HG03354 (cell line): Measurements from ENCODE around the gene CD248.
A peak's percentile ranks its signal among the peaks of the same experiment; 100 is the strongest.

Experiments
- ATAC-seq: cut with Tn5 transposase; IDR thresholded peaks from one replicate; pipeline ENCODE4 v1.9.1; 2021; ENCODE audit warnings: mild to moderate bottlenecking; ENCODE audit not compliant: unreplicated experiment, poor library complexity, severe bottlenecking

The CD248 gene

DNA sequence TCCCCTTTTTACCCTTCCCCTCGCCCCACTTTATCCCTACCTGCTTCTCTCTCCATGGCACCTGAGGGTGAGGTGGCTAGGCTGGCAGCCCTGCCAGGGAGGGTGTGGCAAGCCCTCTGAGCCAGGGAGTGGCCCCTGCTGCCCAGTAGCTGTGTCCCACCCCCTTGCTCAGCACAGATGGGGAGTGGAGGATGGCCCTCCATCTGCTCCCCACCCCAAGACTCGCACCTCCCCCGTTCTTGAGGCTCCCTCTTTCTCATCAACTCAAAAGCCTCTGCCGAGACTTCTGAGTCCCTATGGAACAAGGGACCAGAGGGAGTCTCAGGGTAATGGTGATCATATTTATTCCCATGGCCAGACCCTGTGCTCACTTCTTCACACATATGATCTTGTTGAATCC lies 23.5 kb downstream of the CD248 start:
- ATAC-seq = no peak

DNA sequence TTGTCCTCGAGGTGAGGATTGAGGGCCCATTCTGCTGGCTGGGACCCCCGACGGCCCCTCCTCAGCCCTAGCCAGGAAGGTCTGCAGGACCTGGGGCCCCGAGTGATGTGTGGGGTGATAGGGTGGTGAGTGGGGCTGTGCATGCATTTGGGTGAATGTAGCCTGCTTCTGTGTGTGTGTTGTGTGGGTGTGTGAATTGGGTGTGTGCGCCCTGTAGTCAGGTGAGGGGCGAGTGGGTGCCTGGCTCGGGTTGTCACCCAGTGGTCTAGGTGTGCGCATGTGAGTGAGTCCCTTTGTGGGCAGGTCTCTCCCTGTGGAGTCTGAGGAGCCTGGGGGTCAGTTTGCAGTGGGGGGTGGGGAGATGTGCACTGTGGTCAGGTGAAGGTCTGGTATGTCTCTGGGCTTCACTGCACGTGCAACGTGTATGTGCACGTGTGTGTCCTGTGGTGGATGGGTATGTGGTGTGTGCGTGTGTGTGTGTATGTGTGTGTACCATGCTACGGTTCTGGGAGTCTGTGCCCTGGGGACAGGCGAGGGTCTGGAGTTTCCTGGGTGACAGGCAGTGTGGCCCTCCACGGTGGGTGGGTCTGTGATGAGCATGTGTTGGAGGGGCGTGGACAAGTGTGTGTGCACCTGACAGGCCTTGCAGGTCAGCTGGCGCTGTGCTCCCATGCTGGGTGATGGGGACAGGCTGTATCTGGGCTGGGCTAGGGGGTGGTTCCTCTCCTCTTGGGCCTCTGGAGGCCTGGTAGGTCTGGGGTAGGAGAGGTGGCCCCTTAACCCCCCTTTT lies 24.1 kb downstream of the CD248 start:
- ATAC-seq = no peak

DNA sequence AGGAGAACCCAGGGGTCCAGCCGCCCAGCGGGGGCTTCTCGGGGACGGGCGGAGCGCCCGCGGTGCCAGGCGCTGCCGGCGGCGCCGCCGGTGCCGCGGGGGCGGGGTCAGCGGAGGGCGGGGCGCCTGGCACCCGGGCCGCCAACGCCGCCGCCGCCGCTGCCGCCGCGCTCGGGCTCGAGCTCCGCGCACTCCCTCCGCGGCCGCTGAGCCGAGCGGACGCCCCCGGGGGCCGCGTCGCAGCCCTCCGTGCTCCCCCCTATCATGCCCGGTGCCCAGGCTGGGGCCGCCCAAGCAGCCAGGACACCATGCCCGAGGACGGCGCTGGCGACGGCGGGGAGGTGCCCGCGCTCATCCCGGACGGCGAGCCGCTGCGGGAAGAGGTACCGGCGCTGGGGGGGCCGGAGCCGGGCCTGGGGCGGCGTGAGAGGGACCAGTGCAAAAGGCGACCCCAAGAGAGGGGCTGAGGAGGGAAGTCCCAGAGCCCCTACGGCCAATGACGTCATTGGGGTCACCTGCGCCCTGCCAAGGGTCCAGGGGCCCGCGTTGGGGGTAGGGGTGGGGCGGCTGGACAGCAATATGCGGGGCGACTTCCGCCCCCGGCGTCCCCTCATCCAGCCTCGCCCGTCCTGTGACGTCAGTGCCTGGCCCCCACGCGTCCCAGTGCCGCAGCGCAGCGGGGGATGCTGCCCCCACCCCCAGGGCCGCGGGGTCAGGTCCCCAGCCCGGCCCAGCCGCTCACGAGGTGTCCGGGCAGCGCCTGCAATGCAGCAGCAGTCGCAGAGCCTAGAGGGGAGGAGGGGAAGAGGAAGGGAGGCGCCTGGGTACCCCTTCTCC lies 24.9 kb downstream of the CD248 start, which contains the start of gene TMEM151A:
Gene TMEM151A, plus strand, starts transcription at position 189 of the 837 bp plus-strand sequence. Its CDS starts 120 bp downstream, at position 309.
- ATAC-seq = no peak

DNA sequence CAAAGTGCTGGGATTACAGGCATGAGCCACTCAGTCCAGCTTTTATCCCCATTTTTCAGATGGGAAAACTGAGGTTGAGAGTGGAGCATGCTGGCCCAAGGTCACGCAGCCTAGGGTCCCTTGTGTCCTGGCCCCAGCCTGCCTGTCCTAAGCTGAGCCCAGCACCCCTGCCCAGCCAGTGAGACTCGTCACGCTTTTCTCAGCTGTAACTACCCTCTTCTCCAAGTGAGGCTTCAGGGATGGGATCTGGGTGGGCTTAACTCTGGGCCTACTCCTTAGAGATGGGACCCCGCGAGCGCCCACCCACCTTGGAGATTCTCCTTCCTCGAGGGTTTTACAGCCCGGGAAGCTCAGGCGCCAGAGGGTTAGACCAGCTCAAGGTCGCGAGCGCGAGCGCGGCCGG lies 25.5 kb downstream of the CD248 start:
- ATAC-seq = no peak

DNA sequence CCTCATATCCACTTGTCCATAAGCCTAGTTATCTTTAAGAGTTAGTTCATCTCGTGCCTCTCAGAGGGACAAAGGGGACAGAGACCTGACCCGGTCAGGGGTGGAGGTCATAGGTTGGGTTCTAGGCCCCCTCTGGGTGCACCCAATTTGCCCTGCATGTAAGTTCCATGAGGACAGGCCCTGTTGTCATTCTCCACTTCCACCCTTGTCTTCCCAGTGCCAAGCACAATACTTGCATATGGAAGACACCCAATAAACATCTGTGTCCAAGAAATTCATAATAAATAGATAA lies 26.6 kb downstream of the CD248 start:
- no peak for ATAC-seq

DNA sequence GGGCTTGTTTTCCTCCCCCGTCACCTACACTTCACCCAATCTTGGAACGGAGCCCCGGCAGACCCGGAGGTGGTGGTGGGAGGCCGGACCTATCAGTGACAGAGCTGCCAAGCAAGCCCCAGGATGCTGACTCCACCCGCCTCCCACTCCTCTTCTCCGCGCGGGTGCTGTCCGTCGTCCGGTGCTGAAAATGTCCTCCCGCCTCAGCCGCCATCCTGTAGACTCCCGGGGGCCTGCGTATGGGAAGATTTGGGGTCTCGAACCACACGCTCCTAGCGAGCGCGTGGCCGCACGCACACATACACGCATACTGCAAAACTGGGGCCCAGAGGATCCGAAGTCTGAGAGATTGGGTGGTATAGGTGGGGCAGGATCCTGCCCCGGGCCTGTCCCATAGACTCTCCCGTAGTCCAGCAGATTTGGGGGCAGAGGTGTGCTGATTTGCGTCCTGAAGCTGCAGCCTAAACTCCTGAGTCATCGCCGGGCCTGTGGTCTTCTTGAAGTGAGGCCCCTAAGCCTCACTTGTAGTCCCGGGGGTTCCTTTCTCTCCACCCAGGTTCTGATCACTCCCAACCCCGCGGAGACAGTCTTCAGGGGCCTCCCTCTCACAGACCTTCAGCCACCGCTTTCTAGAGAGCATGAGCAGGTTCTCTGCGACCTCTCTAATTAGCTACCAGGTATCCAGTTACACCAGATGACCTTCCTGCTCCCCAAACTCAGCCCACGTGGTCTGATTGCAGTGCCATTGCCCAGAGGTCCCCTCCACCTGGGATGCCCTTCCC lies 27.1 kb downstream of the CD248 start:
- ATAC-seq = peak; percentile 42

DNA sequence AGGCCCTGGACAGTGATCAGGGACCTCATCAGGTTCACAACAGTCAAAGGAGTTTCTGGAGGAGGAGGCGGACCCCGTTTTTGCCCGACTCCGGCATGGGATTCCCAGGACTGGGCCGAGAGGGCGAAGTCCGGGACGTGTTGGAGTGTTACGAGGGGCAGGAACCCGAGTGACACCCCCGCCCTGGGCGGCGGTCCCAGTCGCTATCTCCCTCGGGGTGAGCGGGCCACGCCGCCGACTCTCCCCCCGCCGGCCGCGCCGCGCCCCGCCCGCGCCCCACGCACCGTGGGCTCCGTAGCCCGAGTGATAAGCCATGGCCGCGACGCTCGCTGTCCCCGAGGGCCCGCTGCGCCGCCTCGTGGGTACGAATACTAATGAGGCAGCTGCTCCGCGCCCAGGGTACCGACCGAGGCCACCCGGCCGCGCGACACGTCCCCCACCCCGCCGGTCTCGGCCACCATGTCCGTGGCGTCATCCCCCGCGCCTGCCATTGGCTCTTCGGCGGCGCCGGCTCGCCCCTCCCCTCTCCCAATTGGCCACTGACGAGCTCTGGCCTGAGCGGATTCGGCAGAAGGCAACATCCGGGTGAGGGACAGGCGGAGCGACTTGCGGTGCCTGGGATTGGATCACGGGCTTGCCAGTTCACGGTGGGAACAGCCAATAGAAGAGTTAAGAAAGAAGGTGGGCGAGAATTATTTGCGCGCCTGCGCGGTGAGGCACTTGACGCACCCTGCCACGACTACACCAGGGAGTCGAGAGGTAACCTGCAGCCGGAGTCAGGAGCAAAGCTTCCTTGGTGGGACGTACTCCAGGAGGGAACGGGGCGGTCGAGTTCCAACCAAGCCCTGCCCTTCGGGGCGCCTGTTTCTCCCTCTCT lies 27.9 kb downstream of the CD248 start, which contains the start of gene YIF1A:
Gene YIF1A, minus strand, starts transcription at position 473 of the 877 bp plus-strand sequence. Its CDS starts 158 bp downstream, at position 315.
- peak; percentile 90 for ATAC-seq

DNA sequence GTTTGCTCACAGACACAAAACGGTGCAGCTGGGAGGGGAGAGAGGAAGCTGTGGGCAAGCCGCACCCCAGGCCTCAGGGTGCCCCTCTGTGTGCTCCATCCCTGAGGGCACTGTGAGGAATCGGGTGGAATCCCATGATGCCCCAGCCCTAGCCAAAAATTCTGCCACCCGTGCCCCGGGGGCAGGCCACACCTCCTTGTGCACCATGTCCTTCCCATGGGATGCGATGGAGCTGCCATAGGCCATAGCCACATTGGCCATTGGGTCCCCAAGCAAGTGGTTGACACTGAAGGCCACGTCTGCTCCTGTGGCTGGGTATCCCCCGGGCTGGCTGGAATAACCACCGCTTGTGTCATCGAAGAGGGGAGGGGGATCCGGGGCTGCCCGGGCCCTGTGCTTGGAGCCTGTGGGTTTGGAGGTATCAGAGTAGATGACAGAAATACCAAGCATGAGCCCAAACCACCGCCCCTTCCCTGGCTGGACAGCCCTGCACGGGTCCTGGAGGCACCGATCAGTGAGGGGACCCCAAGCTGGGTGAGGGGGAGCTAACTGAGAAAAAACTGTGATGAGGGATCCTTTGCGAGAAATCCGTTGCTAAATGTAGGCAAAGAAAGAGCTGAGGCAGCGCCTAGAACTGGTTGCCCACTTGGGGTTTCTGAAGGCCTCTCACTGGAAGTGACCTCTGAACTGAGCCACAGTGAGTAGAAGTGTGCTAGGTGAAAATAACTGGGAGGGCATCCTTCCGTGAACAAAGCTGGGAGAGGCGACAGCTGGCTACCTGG lies 28.8 kb downstream of the CD248 start:
- ATAC-seq = no peak

DNA sequence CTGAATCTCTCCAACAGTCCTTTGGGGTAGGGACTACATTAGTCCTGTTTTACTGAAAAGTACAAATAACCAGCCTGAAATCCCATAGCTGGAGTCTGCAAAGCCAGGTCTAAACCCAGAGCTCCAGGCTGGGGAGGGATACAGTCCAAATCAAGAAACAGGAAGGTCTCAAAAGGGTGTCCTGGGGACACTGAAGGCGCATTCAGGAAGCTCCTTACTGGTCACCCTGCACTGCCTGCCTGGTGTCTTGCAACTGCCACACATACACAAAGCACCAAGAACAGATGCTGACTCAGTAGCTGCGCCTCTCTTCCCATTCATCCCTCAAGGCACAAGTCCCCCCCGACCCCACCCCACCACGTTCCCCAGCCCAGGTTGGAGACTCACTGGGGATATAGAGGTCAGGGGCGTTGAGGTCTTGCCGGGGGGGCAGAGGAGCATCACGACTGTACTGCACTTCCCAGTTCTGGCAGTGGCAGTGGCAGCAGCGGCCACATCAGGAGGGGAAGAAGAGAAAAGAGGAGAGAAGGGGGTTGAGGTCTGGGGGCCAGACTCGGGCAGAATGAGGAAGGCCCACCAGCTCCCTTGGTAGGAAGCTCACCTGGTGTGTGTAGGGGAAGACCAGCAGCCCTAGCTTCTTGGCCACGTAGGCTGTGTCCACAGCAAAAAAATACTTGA lies 29.5 kb downstream of the CD248 start:
- ATAC-seq = no peak

DNA sequence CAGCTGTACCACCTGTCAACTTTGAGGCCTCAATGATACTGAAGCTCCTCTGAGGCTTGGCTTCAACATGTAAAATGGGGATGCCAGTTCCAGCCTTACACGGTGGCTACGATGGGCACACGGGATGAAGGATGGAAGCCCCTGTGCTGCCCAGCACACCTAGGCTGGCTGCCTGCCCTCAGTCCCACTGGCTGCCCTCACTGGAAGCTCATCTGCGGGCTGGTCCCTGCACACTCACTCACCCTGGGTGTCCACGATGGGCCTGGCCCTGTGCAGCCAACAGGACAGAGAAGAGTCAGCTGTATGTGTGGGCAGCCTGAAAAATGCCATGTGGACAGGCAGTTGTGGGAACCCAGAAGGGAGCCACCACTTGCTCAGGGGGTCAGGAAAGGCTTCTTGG lies 30.1 kb downstream of the CD248 start:
- ATAC-seq = no peak

DNA sequence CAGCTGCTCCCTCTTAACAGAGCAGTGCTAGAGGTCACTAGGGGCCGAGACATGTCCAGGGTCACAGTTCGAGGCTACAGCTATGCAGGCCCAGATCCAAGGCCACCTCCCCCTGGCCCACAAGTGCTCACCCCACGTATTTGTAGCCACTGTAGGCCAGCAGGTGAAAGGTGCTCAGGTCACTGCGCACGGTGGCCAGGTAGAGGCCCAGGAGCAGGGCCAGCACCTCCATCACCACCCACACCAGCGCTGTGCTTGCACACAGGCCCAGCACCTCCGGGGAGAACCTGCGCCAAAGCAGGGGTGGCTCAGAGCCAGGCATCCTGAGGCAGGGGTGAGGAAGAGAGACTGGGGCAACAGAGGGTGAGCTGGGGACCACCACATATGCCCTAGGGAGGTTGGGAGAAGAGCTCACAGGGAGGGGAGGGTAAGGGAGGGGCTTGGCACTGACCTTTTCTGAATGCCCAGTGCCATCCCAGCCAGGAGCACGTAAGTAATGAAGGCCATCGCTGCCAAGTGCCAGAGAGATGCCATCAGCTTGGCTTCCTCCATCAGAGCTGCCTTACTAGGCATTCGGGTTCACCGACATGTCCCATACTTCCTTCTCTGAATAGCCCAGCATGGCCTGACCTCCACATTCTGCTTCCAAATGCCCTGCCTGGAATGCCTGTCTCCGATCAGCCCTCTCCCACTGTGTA lies 31.4 kb downstream of the CD248 start:
- no peak for ATAC-seq

DNA sequence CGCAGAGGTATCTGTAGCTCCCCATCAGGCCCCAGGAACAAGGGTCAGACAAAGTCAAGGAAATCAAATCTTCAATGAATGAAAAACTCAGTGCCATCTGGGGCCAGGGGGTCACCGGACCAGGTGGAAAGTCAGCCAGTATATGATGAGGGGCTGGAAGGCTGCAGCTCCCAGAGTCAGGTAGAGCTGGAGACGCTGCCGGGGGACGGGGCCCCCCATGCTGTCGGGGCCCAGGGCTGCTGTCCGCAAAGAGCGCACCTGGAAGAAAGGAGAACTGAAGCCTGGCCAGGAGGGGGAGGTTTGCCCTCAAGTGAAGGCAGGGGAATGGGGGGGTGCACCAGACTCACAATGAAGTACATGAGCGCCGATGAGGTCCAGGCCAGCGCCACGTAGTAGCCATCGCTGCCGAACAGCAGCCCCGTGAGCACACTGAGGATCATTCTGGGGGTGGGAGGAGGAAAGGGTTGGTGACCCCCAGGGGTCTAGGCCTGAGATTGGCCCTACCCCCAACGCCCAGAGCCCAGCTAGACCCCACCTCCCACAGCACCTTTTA lies 32.2 kb downstream of the CD248 start:
- no peak for ATAC-seq

DNA sequence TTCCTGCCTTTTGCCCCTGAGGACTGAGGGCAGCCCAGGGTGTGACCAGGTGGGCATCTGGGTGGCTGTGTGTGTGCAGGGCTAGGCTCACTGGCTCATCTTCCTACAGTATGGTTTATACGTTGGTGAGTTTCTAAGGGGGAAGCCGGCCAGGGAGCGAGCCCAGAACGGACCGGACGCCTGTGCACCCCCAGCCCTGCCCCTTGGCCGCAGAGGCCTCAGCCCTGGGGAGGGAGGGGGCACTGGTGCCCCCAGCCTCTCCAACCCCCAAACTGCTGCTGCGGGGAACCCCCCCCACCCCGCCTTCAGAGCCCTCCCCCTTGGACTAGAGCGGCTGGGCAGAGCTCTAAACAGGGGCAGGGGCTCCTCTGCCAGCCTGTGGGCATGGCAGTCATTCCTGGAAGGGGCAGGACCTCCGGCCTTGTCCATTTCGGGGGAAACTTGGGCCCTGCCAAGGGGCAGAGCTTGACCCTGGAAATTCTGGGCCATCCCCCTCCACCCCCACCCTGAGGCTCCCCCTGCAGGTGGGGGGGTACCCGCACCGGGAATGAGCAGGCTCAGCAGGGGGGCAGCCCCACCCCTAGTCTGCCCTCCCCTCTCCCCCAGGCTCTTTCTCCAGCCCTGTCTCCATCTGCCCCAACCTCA lies 33.3 kb downstream of the CD248 start:
- ATAC-seq = no peak

DNA sequence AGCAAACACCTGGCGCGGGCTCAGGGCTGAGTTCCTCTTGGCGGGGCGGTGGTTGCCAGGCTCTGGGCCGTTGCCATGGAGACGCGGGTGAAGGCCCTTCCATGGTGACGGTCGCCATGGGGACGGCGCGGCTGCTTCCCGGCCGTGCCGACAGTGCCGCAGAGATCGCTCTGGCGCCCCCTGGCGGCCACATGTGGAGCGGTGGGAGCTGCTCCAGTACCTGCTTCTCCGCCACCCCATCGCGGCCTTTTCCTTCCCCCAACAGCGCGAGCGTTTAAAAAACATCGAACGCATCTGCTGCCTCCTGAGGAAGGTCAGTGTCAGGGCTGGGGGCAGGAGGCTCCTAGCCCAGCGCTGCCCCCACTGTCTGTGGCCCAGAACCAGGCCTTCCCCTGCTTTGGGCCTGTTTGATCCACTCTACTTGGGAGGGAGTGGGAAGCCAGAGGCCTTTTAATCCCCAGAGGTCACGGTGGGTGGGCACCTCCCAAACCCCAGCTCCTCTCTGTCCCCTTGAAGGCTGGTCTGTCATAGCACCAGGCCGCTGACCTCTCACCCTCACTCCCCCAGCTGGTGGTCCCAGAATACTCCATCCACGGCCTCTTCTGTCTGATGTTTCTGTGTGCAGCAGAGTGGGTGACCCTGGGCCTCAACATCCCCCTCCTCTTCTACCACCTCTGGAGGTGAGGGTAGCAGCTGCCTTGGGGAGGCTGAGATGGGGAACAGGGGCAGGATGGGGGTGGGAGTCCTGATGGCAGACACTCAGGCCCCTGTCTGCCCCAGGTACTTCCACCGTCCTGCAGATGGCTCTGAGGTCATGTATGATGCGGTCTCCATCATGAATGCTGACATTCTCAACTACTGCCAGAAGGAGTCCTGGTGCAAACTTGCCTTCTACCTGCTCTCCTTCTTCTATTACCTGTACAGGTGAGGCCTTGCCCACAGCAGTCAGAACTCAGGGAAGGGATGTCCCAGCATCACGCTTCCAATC lies 34.1 kb downstream of the CD248 start:
- peak; percentile 80 for ATAC-seq

DNA sequence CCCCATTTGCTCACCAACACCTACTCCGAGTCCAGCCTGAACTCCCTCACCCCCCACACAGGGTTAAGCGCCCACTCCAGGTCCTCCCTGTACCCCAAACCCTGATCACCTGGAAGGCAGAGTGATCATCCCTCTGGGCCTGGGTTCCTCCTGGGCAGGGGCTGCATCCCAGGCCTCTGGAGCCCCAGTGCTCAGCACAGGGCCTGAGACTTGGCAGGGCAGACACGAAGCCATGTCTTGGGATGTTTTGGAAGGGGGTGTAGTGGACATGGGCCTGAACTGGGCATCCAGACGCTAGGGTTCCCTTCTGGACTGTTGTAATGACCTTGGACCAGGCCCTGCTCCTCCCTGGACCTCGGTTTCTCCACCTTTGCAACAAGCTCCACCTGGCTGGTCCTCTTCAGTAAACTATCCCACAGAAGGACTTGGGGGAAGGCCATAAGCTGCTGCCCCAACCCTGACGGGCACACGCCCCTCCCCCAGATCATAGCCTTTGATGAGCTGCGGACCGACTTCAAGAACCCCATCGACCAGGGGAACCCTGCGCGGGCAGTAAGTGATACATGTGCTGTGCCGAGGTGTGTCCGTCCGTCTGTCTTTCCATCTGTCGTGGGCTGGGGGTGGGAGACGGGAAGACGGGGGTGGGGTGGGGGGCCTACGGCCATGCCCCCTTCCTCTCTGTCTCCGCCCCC lies 34.9 kb downstream of the CD248 start:
- no peak for ATAC-seq
